Skeletal muscle satellite cell (primary cell): ENCODE measurements around the gene B3GNT7.
A peak's percentile ranks its signal among the peaks of the same experiment; 100 is the strongest.

Experiments
- H3K27me3 ChIP-seq: 2 replicates; pipeline ENCODE4 v1.7.0; 2013; ENCODE audit warnings: low read length; ENCODE audit not compliant: control insufficient read depth, insufficient read depth
- H3K36me3 ChIP-seq: 2 replicates; pipeline ENCODE4 v1.7.0; 2013; ENCODE audit warnings: mild to moderate bottlenecking, control low read depth, low read length; ENCODE audit not compliant: insufficient read depth
- H3K4me1 ChIP-seq: 2 replicates; pipeline ENCODE4 v1.7.0; 2013; ENCODE audit warnings: low read length; ENCODE audit not compliant: control insufficient read depth, insufficient read depth
- H3K4me2 ChIP-seq: 2 replicates; pipeline ENCODE4 v1.7.0; 2013; ENCODE audit warnings: mild to moderate bottlenecking, low read length
- H3K4me3 ChIP-seq: 2 replicates; pipeline ENCODE4 v1.7.0; 2013; ENCODE audit warnings: low read length
- H3K9ac ChIP-seq: 2 replicates; pipeline ENCODE4 v1.7.0; 2013; ENCODE audit warnings: mild to moderate bottlenecking, low read depth, low read length, moderate library complexity
- H3K9me3 ChIP-seq: replicated peaks from 2 replicates; pipeline ENCODE4 v1.7.0; 2013; ENCODE audit warnings: mild to moderate bottlenecking, control low read depth, low read length

Gene B3GNT7

DNA sequence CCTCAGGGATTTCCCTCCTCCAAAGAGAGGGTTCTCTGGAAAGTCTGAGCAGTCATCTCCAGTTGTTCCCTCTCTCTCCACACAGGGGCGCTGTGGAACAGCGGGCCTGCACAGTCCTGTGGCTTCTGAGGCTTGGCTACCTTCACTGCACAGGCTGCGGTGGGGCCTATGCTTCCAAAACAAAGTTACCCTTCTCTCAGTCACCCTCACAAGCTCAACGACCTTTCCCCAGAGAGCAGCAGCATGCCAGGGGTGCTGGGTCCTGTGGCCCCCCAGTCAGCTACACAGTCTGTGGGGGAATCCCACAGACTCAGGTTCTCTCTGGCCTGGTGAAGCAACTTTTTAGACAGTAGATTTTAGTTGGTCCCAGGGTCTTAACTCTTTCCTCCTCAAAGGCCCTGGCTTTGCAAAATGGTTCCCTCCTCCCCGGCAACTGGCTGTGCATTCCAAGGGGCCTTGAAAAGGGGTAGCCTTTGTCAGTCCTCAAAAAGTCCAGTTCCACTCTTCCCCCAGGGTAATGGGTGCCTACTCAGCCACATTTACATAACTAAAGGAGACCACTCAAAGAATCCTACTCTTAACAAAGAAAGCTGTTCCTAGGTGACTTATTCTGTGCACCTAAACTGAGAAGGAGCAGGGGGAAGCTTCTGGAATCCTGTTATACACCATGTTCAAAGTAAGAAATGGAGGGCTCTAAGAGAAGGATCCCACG lies 14.9 kb downstream of the B3GNT7 start:
- H3K9ac ChIP-seq = no peak overlapping the region
- no peak overlapping the region for H3K4me3 ChIP-seq
- H3K4me2 ChIP-seq = no peak overlapping the region
- H3K36me3 ChIP-seq = no peaks in the 10 kb centered on the region
- H3K4me1 ChIP-seq = peaks cover 20% of the 10 kb centered on the region
- H3K27me3 ChIP-seq = no peaks in the 10 kb centered on the region
- peaks cover 6% of the 10 kb centered on the region for H3K9me3 ChIP-seq

DNA sequence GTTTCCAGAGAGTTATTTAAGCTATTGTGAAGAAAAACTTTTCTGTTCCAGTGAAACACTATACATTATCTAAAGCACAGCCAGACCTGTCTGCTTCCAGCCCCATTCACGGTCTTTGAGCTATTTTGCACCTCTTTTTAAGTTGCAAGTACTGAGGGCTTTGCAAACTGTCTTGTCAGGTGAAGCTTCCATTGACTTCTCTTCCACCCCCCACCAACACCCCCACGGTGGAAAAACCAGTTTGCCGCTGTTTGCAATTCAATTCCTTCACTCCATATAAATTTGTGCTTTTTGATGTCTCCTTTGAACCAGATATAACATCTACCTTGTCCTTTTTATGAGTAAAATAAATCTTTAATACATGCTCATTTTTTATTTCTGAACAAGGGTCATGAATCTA lies 15.7 kb downstream of the B3GNT7 start:
- no peaks in the 10 kb centered on the region for H3K36me3 ChIP-seq
- H3K9me3 ChIP-seq = peaks cover 6% of the 10 kb centered on the region
- H3K27me3 ChIP-seq = no peaks in the 10 kb centered on the region
- H3K9ac ChIP-seq = no peak overlapping the region
- no peak overlapping the region for H3K4me3 ChIP-seq
- peaks cover 15% of the 10 kb centered on the region for H3K4me1 ChIP-seq
- H3K4me2 ChIP-seq = peak overlapping the region; percentile 92

DNA sequence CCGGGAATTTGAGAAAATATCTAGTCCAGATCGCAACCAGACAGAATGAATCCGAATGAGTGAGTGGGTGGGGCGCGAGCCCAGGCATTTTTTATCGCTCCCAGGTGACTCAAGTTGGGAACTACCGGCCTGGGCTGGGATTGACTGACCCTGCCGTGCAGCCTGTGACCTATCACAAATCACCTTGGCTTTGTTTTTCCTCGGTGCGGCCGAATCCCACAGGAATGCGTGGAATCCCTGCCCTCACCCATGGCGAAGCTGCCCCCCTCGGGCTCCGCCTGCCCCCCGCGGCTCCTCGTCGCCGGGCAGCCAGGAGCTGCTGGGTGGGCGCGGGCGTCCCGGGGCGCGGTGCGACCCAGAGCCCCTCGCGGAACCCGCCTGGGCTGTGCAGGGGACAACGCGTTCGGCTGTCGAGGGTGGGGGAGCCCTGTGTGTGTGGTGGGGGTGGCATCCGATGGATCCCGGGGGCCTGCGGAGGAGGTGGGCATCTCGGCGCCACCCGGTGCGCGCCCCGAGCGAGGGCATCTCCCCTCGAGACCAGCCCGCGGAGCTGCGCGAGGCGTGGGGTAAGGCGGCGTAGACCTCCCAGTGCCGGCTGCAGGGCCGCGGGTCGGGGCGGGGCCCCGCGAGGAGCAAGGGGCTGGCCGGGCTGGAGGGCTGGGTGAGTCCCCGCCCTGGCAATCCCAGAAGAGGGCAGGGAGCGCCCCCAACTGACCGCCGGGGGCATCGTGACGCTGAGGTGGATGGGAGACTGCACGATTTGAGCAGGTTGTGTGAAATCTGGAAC lies 16.5 kb downstream of the B3GNT7 start:
- H3K27me3 ChIP-seq = no peaks in the 10 kb centered on the region
- H3K9me3 ChIP-seq = peaks cover 6% of the 10 kb centered on the region
- peaks cover 9% of the 10 kb centered on the region for H3K4me1 ChIP-seq
- no peaks in the 10 kb centered on the region for H3K36me3 ChIP-seq
- peak overlapping the region; percentile 77 for H3K9ac ChIP-seq
- H3K4me2 ChIP-seq = peak overlapping the region; percentile 92
- H3K4me3 ChIP-seq = peak overlapping the region; percentile 72

DNA sequence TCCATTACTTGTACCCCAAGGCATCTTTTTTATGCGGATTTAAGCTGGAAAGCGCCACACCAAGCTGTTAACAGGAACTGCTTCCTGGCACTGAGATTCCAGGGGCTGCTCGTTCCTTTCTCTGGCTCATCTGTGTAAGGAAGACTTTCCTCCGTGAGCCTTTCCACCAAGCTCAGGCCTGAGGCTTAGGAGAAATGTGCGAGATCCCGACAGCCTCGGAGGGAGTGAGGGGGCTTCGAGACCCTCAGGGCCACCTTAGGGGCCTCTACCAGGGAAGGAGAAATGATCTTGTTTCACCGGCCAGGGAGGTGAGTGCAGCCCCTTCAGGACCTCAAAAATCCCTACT lies 17.1 kb downstream of the B3GNT7 start:
- Histone ChIP-seq H3K4me2 (peak overlapping the region; percentile 92), H3K9ac (peak overlapping the region; percentile 48), H3K36me3 (no peaks in the 10 kb centered on the region), H3K27me3 (peaks cover under 1% of the 10 kb centered on the region), H3K4me1 (peaks cover 8% of the 10 kb centered on the region), H3K4me3 (peak overlapping the region; percentile 72), H3K9me3 (peaks cover 6% of the 10 kb centered on the region)

DNA sequence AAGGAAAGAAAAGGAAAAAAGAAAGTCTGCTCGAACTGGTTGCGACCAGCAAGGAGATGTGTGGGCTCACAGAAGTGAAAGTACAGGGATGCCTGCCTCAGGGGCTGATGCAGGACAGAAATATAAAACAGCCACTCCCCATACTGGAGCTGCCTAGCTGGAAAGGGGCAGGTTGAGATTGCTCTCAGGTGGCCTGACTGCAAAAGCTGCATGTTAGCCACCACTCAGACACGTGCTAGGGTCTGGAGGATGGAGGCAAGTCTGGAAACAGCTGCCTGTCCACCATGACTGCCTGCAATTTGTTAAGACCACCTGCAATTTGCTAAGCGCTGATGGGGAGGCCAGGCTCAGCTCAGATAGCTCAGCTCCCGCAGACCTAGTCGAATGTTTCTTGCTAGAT lies 17.9 kb downstream of the B3GNT7 start:
- no peaks in the 10 kb centered on the region for H3K36me3 ChIP-seq
- peaks cover 4% of the 10 kb centered on the region for H3K27me3 ChIP-seq
- H3K9ac ChIP-seq = no peak overlapping the region
- H3K4me3 ChIP-seq = no peak overlapping the region
- peaks cover 8% of the 10 kb centered on the region for H3K4me1 ChIP-seq
- no peak overlapping the region for H3K4me2 ChIP-seq
- H3K9me3 ChIP-seq = peaks cover 6% of the 10 kb centered on the region

DNA sequence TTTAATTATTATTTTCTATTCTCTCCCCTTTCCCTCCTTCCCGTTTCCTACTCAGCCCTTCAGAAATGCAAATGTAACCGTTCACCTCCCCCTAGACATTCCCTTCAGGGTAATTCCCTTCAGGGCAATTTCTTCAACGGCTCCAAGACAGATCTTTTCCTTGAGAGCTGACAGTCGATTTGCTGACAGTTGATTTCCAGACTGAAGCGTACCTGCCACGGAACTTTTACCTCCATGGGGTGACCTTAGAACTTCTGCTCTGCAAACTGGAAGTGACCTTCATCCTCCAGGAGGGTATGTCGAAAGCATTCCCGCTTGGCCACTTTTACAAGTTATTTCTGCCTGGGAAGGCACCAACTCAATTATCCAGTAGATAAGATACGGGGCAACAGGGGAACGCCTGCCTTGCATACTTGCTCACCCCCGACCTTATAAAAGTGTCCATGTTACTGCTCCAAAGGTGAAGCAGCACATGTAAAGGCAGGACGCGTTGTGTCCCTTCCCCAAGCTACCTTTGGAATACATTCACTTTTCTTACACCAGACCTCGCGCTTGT lies 18.5 kb downstream of the B3GNT7 start:
- H3K9me3 ChIP-seq = peaks cover 6% of the 10 kb centered on the region
- peaks cover 9% of the 10 kb centered on the region for H3K27me3 ChIP-seq
- peaks cover 8% of the 10 kb centered on the region for H3K4me1 ChIP-seq
- no peak overlapping the region for H3K9ac ChIP-seq
- no peak overlapping the region for H3K4me2 ChIP-seq
- no peak overlapping the region for H3K4me3 ChIP-seq
- H3K36me3 ChIP-seq = no peaks in the 10 kb centered on the region

DNA sequence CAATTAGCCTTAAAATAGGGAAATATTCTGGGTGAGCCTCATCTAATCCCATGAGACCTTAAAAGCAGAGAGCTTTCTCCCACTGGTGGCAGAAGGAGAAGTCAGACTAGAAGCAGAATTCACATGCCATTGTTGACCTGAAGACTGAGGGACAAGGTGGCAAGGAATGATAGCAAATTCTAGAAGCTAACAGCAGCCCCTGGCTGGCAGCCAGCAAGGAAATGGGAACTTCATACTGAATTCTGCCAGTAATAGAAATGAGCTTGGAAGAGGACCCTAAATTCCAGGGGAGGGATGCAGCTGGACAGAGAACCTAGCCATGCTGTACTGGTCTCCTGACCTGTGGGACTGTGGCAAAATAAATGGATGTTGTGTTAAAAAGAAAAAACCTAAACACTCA lies 19.5 kb downstream of the B3GNT7 start:
- Histone ChIP-seq H3K4me3 (no peak overlapping the region), H3K36me3 (no peaks in the 10 kb centered on the region), H3K27me3 (peaks cover 16% of the 10 kb centered on the region), H3K9ac (no peak overlapping the region), H3K9me3 (peaks cover 6% of the 10 kb centered on the region), H3K4me2 (no peak overlapping the region), H3K4me1 (peaks cover 8% of the 10 kb centered on the region)

DNA sequence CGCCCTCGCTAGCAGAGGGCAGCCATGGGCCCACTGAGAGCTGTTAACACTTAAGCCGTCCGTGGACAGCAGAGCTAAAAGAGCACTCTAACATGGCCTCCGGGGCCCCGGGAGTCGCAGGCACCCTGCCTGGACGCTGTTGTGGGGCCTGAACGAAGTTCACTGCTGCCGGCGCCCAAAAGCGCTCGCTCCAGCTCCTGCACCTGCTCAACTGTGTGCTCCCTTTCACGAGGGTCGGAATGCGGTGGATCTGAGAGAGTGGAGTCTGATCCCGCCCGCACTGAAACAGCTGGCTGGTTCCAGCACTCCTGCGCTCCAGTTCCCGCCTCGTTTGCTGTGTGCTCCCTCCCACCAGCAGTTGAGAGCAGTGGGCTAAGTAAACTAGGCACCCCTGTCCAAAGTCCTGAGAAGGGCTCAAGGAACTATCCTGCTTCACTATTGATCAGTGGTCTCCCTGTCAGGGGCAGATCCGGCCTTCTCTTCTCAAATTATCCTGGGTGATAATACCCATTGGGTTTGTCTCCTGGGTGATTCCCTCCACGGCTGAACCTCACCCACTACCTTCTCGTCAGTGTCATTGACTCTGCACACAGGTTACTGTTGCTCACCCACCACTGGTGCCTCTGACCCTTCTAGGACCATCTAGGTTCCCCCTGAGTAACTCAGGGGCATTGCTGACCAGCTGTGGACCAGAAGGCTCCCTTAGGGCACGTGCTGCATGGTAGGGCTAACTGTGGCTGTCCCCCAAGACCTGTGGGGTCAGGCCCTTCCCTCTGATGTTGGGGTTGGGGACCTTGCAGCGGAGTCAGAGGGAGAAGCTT lies 23.5 kb downstream of the B3GNT7 start:
- no peak overlapping the region for H3K4me3 ChIP-seq
- H3K4me2 ChIP-seq = no peak overlapping the region
- H3K27me3 ChIP-seq = peaks cover 29% of the 10 kb centered on the region
- H3K9me3 ChIP-seq = no peaks in the 10 kb centered on the region
- H3K36me3 ChIP-seq = no peaks in the 10 kb centered on the region
- no peaks in the 10 kb centered on the region for H3K4me1 ChIP-seq
- no peak overlapping the region for H3K9ac ChIP-seq

DNA sequence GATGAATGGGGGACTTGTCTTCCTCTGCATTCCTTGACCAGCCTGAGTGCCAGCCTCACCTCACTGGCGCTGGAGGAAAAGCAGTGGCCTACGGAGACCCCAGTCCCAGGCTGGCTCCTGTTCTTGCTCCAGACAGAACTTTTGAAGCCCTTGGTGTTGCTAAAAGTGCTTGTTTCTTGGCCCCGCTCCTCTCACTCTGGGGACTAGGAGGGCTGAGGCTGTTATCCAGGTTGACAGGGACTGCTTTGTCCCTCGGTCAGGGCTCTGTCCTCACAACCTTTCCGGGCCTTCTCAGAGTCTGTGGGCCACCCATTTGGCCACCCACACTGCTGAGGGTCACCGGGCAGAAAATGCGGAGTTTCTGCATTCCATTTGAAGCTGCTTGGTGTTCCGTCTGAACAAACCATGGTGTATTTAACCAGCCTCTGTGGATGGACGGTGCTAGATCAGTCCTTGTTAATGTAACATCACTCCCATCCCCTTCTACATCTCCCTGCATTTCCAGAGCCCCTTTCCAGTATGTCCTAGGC lies 25.6 kb downstream of the B3GNT7 start:
- Histone ChIP-seq H3K9me3 (no peaks in the 10 kb centered on the region), H3K9ac (no peak overlapping the region), H3K27me3 (peaks cover 34% of the 10 kb centered on the region), H3K4me2 (no peak overlapping the region), H3K36me3 (no peaks in the 10 kb centered on the region), H3K4me3 (no peak overlapping the region), H3K4me1 (no peaks in the 10 kb centered on the region)

DNA sequence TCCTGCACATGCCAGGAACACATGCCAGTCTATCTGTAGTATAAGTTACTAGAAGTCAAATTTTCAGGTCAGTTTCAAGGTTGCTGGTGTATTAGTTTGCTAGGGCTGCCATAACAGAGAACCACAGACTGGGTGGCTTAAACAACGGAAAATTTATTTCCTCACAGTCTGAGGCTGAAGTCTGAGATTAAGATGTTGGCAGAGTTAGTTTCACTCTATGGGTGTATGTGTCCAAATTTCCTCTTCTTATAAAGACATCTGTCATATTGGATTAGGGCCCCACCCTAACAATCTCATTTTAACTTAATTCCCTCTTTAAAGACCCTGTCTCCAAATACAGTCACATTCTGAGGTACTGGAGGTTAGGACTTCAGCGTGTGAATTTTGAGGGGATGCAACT lies 26.5 kb downstream of the B3GNT7 start:
- Histone ChIP-seq H3K4me3 (no peak overlapping the region), H3K9me3 (no peaks in the 10 kb centered on the region), H3K4me1 (no peaks in the 10 kb centered on the region), H3K4me2 (no peak overlapping the region), H3K27me3 (peaks cover 34% of the 10 kb centered on the region), H3K36me3 (no peaks in the 10 kb centered on the region), H3K9ac (no peak overlapping the region)

DNA sequence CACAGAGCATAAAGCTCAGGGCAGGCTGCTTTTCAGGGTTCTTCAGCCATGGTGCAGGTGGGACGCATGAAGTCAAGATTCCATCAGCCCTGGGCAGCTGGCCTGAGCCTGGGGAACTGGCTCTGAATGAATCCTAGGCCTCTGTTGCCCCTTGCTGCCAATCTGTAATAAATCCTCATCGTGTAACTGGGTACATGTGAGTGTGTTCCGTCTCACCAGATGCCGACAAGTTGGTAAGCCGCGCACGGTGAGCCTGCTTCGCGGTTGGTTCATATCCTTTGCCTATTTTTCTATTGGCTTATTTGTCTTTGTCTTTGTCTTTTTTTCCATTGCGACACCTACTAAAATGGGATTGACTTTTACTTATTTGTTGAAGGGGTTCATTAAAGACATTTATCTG lies 27.7 kb downstream of the B3GNT7 start:
- Histone ChIP-seq H3K9me3 (no peaks in the 10 kb centered on the region), H3K4me2 (no peak overlapping the region), H3K9ac (no peak overlapping the region), H3K4me3 (no peak overlapping the region), H3K36me3 (no peaks in the 10 kb centered on the region), H3K27me3 (peaks cover 30% of the 10 kb centered on the region), H3K4me1 (no peaks in the 10 kb centered on the region)
